ENCODE measurements around the gene PSAP.
A peak's percentile ranks its signal among the peaks of the same experiment; 100 is the strongest.
"Not testable (repeated sequence)": the region's sequence is repeated elsewhere in the genome, so short reads cannot be mapped to it uniquely, and the experiment has no call there.

The PSAP gene

GRCh38 chr10:71850743-71851464 is at the start of gene PSAP:
TSS of gene PSAP (minus strand) at chr10:71851251. CDS start at chr10:71851221, 30 bp downstream.
- peak; percentile 78 for DNase-seq

GRCh38 chr10:71900441-71901180 is 49.6 kb upstream of the PSAP start:
- DNase-seq = no peak

- peak; percentile 4 for DNase-seq
Observed at GRCh38 chr10:71899665-71900412, 48.8 kb upstream of the PSAP start.

GRCh38 chr10:71898346-71898745 is 47.3 kb upstream of the PSAP start:
- not testable (repeated sequence) for DNase-seq

- no peak for DNase-seq
Observed at GRCh38 chr10:71893920-71894319, 42.9 kb upstream of the PSAP start.

- DNase-seq = no peak
Observed at GRCh38 chr10:71893258-71893815, 42.3 kb upstream of the PSAP start.

- no peak for DNase-seq
Observed at GRCh38 chr10:71891437-71891836, 40.4 kb upstream of the PSAP start.

GRCh38 chr10:71889388-71889987 is 38.4 kb upstream of the PSAP start:
- peak; percentile 32 for DNase-seq

GRCh38 chr10:71888623-71889387 is 37.8 kb upstream of the PSAP start:
- peak; percentile 32 for DNase-seq

- no peak for DNase-seq
Observed at GRCh38 chr10:71888248-71888622, 37.2 kb upstream of the PSAP start.

GRCh38 chr10:71887743-71888142 is 36.7 kb upstream of the PSAP start:
- DNase-seq = no peak

GRCh38 chr10:71882813-71883659 is 32.0 kb upstream of the PSAP start:
- DNase-seq = no peak

GRCh38 chr10:71881647-71882355 is 30.8 kb upstream of the PSAP start:
- no peak for DNase-seq

GRCh38 chr10:71881307-71881624 is 30.2 kb upstream of the PSAP start:
- not testable (repeated sequence) for DNase-seq

- no peak for DNase-seq
Observed at GRCh38 chr10:71880425-71881306, 29.6 kb upstream of the PSAP start.

- no peak for DNase-seq
Observed at GRCh38 chr10:71878327-71879034, 27.4 kb upstream of the PSAP start.

- DNase-seq = no peak
Observed at GRCh38 chr10:71877821-71878220, 26.8 kb upstream of the PSAP start.

- DNase-seq = not testable (repeated sequence)
Observed at GRCh38 chr10:71874680-71875354, 23.8 kb upstream of the PSAP start.

Data from DMS79 treated with DMSO at 0.1 percent for 48 hours (cell line).